ENCODE measurements around the gene TRIP13. TPM values are rescaled to one million over a fixed set of nuclear protein-coding genes. Genes with fewer than 3 reads are reported as not detected.

TRIP13 gene
- total and polyA plus RNA-seq, 2 of the 13 experiments (the other 11 are each of a cell fraction or from before 2014, with no cell fraction given), result 13.5 to 33.0 TPM

DNA sequence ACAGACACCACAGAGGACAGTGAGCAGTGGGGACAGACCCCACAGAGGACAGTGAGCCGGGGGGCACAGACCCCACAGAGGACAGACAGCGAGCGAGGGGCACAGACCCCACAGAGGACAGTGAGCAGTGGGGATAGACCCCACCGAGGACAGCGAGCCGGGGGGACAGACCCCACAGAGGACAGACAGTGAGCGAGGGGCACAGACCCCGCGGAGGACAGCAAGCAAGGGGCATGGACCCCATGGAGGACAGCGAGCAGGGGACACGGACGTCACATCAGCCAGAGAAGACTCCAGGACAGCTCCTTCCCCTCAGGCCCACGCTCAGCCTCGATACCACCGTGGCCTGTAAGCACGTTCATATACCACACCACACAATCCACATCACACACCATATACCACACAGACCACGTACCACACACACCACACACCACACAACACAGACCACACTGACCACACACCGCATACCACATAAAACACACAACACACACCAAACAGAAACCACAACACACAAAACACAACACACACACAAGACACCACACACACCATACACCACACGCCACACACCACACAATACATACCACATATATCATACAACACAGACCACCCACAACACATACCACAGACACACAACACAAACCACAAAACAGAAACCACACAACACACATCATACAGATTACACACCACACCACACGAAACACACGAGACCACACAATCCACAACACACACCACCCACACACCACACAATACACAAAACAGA lies 36.7 kb upstream of the TRIP13 start (continued):
- TF ChIP-seq, protein P1, sequence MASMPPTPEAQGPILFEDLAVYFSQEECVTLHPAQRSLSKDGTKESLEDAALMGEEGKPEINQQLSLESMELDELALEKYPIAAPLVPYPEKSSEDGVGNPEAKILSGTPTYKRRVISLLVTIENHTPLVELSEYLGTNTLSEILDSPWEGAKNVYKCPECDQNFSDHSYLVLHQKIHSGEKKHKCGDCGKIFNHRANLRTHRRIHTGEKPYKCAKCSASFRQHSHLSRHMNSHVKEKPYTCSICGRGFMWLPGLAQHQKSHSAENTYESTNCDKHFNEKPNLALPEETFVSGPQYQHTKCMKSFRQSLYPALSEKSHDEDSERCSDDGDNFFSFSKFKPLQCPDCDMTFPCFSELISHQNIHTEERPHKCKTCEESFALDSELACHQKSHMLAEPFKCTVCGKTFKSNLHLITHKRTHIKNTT (CRISPR knock-in tag; IDR thresholded peaks at IDR 0.05), result no peak
- TF ChIP-seq LCORL (IDR thresholded peaks at IDR 0.05) (no peak), LCORL (CRISPR knock-in tag; IDR thresholded peaks at IDR 0.05) (no peak), ZSCAN29 (CRISPR knock-in tag; conservative IDR thresholded peaks at IDR 0.05) (no peak), POLR2G (IDR thresholded peaks at IDR 0.05; ENCODE audit: low read depth, low read length) (peak; percentile 34; the same call in 1 of the 2 replicates), ZNF44 (CRISPR knock-in tag; IDR thresholded peaks at IDR 0.05) (no peak), FOXJ3 (CRISPR knock-in tag; IDR thresholded peaks at IDR 0.05; ENCODE audit: borderline replicate concordance) (no peak), DR1 (CRISPR knock-in tag; IDR thresholded peaks at IDR 0.05) (0 out of 2 replicates have a peak, but pooled peaks have one; percentile 16)
- TF ChIP-seq, protein P2, sequence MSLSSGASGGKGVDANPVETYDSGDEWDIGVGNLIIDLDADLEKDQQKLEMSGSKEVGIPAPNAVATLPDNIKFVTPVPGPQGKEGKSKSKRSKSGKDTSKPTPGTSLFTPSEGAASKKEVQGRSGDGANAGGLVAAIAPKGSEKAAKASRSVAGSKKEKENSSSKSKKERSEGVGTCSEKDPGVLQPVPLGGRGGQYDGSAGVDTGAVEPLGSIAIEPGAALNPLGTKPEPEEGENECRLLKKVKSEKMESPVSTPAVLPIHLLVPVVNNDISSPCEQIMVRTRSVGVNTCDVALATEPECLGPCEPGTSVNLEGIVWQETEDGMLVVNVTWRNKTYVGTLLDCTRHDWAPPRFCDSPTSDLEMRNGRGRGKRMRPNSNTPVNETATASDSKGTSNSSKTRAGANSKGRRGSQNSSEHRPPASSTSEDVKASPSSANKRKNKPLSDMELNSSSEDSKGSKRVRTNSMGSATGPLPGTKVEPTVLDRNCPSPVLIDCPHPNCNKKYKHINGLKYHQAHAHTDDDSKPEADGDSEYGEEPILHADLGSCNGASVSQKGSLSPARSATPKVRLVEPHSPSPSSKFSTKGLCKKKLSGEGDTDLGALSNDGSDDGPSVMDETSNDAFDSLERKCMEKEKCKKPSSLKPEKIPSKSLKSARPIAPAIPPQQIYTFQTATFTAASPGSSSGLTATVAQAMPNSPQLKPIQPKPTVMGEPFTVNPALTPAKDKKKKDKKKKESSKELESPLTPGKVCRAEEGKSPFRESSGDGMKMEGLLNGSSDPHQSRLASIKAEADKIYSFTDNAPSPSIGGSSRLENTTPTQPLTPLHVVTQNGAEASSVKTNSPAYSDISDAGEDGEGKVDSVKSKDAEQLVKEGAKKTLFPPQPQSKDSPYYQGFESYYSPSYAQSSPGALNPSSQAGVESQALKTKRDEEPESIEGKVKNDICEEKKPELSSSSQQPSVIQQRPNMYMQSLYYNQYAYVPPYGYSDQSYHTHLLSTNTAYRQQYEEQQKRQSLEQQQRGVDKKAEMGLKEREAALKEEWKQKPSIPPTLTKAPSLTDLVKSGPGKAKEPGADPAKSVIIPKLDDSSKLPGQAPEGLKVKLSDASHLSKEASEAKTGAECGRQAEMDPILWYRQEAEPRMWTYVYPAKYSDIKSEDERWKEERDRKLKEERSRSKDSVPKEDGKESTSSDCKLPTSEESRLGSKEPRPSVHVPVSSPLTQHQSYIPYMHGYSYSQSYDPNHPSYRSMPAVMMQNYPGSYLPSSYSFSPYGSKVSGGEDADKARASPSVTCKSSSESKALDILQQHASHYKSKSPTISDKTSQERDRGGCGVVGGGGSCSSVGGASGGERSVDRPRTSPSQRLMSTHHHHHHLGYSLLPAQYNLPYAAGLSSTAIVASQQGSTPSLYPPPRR (CRISPR knock-in tag; IDR thresholded peaks at IDR 0.05; ENCODE audit: borderline replicate concordance), result no peak

Data from HepG2 (cell line).